ENCODE data around the gene DNAH6. TPM values are rescaled to one million over a fixed set of nuclear protein-coding genes. Genes with fewer than 3 reads are reported as not detected.

The DNAH6 gene
- total and polyA plus RNA-seq, 10 of the 15 experiments (the other 5 are each of a cell fraction or from before 2014, with no cell fraction given): 0.07 to 1.0 (median 0.29) TPM

GRCh38 chr2:84653302-84653701 lies 137.0 kb downstream of the DNAH6 start (continued):
- TF ChIP-seq ZBTB11 (CRISPR knock-in tag; IDR thresholded peaks at IDR 0.05): no peak
- no peak for TF ChIP-seq BHLHE40 (IDR thresholded peaks at IDR 0.05; ENCODE audit: borderline replicate concordance in 1 of 2, low read depth in 2 of 2, low read length in 1 of 2)
- TF ChIP-seq POLR2AphosphoS2 (IDR thresholded peaks at IDR 0.05; ENCODE audit: low read depth, low read length): no peak
- TF ChIP-seq MYB (IDR thresholded peaks at IDR 0.05; ENCODE audit: borderline replicate concordance, low read depth, low read length): no peak
- no peak for TF ChIP-seq MEF2A (IDR thresholded peaks at IDR 0.05; ENCODE audit: insufficient read depth, low read depth, low read length)
- TF ChIP-seq NFIC (IDR thresholded peaks at IDR 0.05; ENCODE audit: low read depth, low read length): no peak
- no peak for TF ChIP-seq YY1 (IDR thresholded peaks at IDR 0.05; ENCODE audit: low read depth, low read length)

GRCh38 chr2:84654414-84654813 lies 138.1 kb downstream of the DNAH6 start:
- no peak for FAIRE-seq
- no peak for TF ChIP-seq SMAD5 (IDR thresholded peaks at IDR 0.05; ENCODE audit: low read depth)
- TF ChIP-seq FOS (IDR thresholded peaks at IDR 0.05; ENCODE audit: borderline replicate concordance, extremely low read depth, insufficient read length): no peak
- TF ChIP-seq SREBF2 (IDR thresholded peaks at IDR 0.05; ENCODE audit: low read length): no peak
- TF ChIP-seq ESRRA (IDR thresholded peaks at IDR 0.05; ENCODE audit: low read length): no peak
- no peak for TF ChIP-seq NFYB (IDR thresholded peaks at IDR 0.05; ENCODE audit: insufficient read depth, low read depth, low read length)
- no peak for TF ChIP-seq KAT2A (conservative IDR thresholded peaks at IDR 0.05; ENCODE audit: control insufficient read depth, low read depth, low read length)
- TF ChIP-seq CREM (IDR thresholded peaks at IDR 0.05; ENCODE audit: low read depth): no peak
- no peak for TF ChIP-seq PAX5 (IDR thresholded peaks at IDR 0.05; ENCODE audit: borderline replicate concordance, low read depth, low read length)
- no peak for TF ChIP-seq NBN (IDR thresholded peaks at IDR 0.05)
- no peak for TF ChIP-seq POLR2AphosphoS5 (IDR thresholded peaks at IDR 0.05; ENCODE audit: low read length)
- no peak for TF ChIP-seq USF1 (IDR thresholded peaks at IDR 0.05; ENCODE audit: borderline replicate concordance, extremely low read length, insufficient read depth, low read depth, low read length)
- TF ChIP-seq PML (IDR thresholded peaks at IDR 0.05; ENCODE audit: low read length): no peak
- no peak for TF ChIP-seq ZSCAN29 (IDR thresholded peaks at IDR 0.05)

More at GRCh38 chr2:84654414-84654813, 138.1 kb downstream of the DNAH6 start:
- H2AFZ ChIP-seq (ENCODE audit: control insufficient read depth, low read depth, low read length): no peak overlapping the region
- H3K36me3 ChIP-seq (ENCODE audit: control insufficient read depth in 2 of 2, insufficient read depth in 2 of 2, low read length in 1 of 2): no peaks in the 10 kb centered on the region
- WGBS (ENCODE audit: insufficient coverage, insufficient replicate concordance, low lambda C conversion rate, missing lambda C conversion rate): 38% methylated on average over 3 of the region's 3 CpGs
- POLR2A ChIA-PET: no interaction called here
- intact Hi-C loops (cut with micrococcal nuclease; ENCODE audit: unreplicated experiment): no loop called here
- CTCF ChIA-PET: no interaction called here
- H3K27me3 ChIP-seq (replicated peaks in 1 of 2; ENCODE audit: control insufficient read depth in 2 of 2, insufficient read depth in 2 of 2, low read length in 1 of 2): no peaks in the 10 kb centered on the region; a peak in 2 of 4 replicates
- DNase-seq (ENCODE audit: low read depth, low spot score) (no peak), ATAC-seq (no peak)
- in situ Hi-C loops (cut with MboI): no loop called here
- no peaks in the 10 kb centered on the region for H4K20me1 ChIP-seq (ENCODE audit: control insufficient read depth, insufficient read depth)
- RAD21 ChIA-PET (ENCODE audit: unreplicated experiment): no interaction called here
- H3K27ac ChIP-seq (ENCODE audit: control insufficient read depth, insufficient read depth): no peak overlapping the region
- no peak overlapping the region for H3K9ac ChIP-seq (ENCODE audit: control insufficient read depth, insufficient read depth, low read length)
- H3K4me2 ChIP-seq (ENCODE audit: control insufficient read depth, insufficient read depth): no peak overlapping the region
- BruUV-seq (replicated peaks): no TSS peak
- H3K4me3 ChIP-seq: no peak overlapping the region
- no peaks in the 10 kb centered on the region for H3K4me1 ChIP-seq (ENCODE audit: control insufficient read depth, insufficient read depth, low read length)
- H3K79me2 ChIP-seq (ENCODE audit: control insufficient read depth, insufficient read depth, low read length): no peaks in the 10 kb centered on the region
- no peaks in the 10 kb centered on the region for H3K9me3 ChIP-seq (replicated peaks; ENCODE audit: control insufficient read depth, insufficient read depth, low read length)
- SMC1A ChIA-PET (ENCODE audit: uncharacterized antibody, unreplicated experiment): no interaction called here

Data from GM12878 (cell line).